Glomerular endothelial cell (primary cell): ENCODE measurements around the gene NGLY1. TPM values are rescaled to one million over a fixed set of nuclear protein-coding genes. Genes with fewer than 3 reads are reported as not detected.

Experiments
- DNase-seq: peaks from one replicate; pipeline ENCODE4 v3.0.0-alpha.2; 2011; ENCODE audit warnings: low read depth, low spot score; ENCODE audit errors: extremely low read depth
- total RNA-seq: library from RNA; depleted of rRNA; stranded (reverse); fragments of >200 nt; gene quantifications from 2 replicates; pipeline ENCODE4 v1.2.3, GENCODE V29; 2015

NGLY1 gene
- total RNA-seq, 1 donor from 2014 or later: 25.6 TPM

DNA sequence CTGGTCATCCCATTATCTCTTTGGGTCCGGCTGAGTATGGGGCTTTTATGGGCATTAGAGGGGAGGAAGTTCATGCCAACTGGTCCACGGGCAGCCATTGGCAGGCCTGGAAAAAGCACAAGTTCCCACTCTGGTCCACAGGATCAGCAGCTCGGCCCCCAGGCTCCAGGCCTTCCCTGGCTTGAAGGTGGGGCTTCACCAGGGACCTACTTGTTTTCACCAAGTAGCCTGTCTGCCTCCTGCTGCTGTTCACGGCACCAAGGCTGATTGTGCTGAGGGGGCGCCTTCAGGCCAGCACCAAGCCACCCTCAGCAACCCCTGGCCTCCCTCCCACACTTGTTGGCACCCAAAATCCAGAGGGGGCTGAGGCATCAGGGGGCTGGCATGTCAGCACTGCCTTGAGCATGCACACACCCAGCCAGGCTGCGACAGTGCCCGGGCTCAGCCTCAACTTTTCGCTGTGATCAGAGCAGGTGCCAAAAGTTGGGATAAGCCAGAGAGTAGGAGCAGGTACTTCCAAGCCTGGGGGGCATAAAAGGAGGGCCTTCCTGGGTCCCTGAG is 109.4 kb downstream of the NGLY1 start:
- DNase-seq: no peak

Other genes starting within 250 kb of the NGLY1 start
- gene TOP2B, start 118.5 kb downstream of the NGLY1 start, total RNA-seq: 75.1 and 78.1 TPM in 2 replicates
- 8.9 and 26.9 TPM in 2 replicates for gene OXSM, start 6.6 kb upstream of the NGLY1 start, total RNA-seq